GM12892 (cell line): ENCODE results near the gene STRA6.
A peak's percentile ranks its signal among the peaks of the same experiment; 100 is the strongest.

Experiments used
- DNase-seq: peaks from one replicate; pipeline ENCODE4 v3.0.0; 2011; ENCODE audit not compliant: insufficient read length
- FAIRE-seq: peaks from 2 replicates; lab custom pipeline; 2011; peaks lifted over from hg19 to GRCh38; lab: Jason Lieb, UNC
- POLR2A ChIP-seq: IDR thresholded peaks from 2 replicates; pipeline ENCODE4 v1.6.1; 2011; ENCODE audit warnings: low read depth, low read length, control low read depth
- POLR2AphosphoS5 ChIP-seq: IDR thresholded peaks from 2 replicates; pipeline ENCODE4 v1.6.1; 2011; ENCODE audit warnings: low read depth, low read length, control low read depth
- TAF1 ChIP-seq: IDR thresholded peaks from 2 replicates; pipeline ENCODE4 v1.6.1; 2011; ENCODE audit warnings: low read depth, mild to moderate bottlenecking, control low read depth, low read length, borderline replicate concordance

The STRA6 gene

GRCh38 chr15:74188216-74188615 is 14.4 kb downstream of the STRA6 start:
- DNase-seq = no peak
- FAIRE-seq = no peak
- TF ChIP-seq TAF1 (no peak), POLR2AphosphoS5 (no peak), POLR2A (no peak)

GRCh38 chr15:74185710-74186348 is 16.8 kb downstream of the STRA6 start:
- DNase-seq = no peak
- TF ChIP-seq POLR2AphosphoS5 = no peak
- TF ChIP-seq POLR2A = no peak
- no peak for TF ChIP-seq TAF1
- peak; percentile 67 for FAIRE-seq

DNA sequence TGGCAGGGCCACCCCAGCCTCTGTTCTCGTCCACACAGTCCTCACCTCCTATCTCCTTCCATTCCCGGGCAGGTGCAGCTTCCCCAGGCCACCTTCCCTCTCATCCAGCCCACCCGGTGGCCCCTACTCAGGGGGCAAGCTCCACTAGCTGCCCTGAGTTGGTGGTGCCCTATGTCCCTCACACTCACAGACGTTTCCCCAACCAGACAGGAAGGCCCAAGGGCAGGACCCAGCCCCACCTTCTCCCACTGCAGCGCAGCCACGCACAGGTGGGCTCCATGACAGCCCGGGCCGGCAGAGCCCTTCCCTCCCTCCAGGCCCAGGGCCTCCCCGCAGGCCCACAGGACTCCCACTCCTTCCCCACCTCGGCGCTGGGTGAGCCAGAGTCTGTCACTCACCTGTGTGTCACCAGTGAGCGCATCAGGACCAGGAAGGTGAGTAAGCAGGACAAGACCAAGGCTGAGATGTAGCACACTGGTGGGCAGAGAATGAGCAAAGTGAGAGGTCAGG is 17.9 kb downstream of the STRA6 start:
- TF ChIP-seq TAF1 (no peak), POLR2A (no peak), POLR2AphosphoS5 (no peak)
- DNase-seq = no peak
- peak; percentile 17 for FAIRE-seq

GRCh38 chr15:74182131-74182530 is 20.5 kb downstream of the STRA6 start:
- no peak for TF ChIP-seq POLR2A
- no peak for TF ChIP-seq POLR2AphosphoS5
- TF ChIP-seq TAF1 = no peak
- FAIRE-seq (no peak), DNase-seq (no peak)

DNA sequence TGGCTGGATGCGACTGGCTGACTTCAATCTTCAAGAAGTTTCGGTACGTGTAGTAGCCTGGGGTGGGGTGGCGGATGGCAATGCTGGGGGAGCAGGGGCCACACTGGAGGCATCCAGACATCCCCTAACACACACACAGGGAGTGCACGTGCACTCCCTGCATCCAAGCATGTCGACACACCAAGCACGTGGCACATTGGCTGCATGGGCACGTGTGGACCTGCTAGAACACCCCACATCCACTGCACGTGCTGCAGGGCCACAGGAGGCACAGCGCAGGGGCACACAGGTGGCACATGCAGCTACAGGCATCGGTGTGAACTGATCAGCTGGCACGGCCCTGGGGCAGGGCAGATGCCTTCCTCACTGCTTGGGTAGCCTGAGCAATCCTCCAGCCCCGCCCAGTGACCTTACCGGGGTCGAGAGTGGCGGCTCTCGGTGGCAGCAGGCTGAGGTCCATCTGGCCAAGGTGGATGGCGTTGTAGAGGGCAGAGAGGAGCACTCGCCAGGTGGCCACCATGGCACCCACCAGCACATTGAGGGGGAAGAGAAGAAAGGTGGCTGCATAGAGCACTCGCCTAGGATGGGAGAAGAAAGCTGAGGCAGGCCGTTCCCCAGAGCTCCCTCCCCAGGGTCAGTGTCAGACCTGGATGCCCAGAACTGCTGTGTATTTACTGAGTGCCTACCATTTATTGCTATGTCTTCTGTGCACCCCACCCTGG is 21.5 kb downstream of the STRA6 start:
- FAIRE-seq = peak; percentile 70
- no peak for TF ChIP-seq POLR2A
- TF ChIP-seq POLR2AphosphoS5 = no peak
- TF ChIP-seq TAF1 = no peak
- DNase-seq = no peak

DNA sequence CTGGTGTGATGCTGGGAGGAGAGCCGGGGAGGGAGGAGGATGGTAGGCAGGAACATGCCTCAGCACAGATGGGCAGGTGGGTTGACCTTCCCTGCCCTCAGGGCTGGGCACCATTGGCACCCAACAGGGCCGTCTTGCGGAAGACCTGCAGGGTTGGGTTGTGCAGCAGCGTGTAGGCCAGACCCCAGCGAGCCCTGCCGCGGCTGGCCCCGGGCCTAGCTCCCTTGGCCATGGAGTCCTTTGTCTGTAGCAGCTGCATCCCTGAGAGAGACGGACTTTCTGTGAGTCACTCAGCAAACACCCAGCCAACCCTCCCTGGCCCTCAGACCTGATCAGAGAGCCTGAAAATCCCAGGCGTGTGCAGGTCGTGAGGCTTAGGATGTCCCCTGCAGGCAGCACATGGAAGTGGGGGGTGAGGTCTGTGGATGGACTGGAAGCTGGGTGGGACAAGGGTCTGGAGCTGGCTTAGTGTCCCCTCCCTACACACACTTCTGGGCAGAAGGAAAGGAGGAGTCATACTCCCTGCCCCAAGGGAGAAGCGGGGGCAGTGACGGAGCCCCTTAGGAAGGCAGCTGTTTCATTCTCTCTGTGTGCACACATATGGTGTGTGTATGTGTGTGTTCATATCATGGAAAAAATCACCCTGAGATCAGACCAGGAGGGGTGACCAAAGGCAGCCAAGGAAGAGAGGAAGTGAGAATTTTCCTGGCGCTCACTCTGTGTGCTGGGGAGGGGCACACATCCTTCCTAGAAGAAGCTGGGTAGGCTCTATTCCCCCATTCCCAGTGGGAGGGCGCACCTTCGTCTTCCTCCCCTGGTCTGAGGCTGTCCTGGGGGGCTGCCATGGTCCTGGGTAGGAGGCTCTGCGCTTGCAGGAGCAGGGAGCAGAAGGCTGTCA is 22.4 kb downstream of the STRA6 start:
- no peak for FAIRE-seq
- TF ChIP-seq POLR2AphosphoS5 (no peak), TAF1 (no peak), POLR2A (no peak)

DNA sequence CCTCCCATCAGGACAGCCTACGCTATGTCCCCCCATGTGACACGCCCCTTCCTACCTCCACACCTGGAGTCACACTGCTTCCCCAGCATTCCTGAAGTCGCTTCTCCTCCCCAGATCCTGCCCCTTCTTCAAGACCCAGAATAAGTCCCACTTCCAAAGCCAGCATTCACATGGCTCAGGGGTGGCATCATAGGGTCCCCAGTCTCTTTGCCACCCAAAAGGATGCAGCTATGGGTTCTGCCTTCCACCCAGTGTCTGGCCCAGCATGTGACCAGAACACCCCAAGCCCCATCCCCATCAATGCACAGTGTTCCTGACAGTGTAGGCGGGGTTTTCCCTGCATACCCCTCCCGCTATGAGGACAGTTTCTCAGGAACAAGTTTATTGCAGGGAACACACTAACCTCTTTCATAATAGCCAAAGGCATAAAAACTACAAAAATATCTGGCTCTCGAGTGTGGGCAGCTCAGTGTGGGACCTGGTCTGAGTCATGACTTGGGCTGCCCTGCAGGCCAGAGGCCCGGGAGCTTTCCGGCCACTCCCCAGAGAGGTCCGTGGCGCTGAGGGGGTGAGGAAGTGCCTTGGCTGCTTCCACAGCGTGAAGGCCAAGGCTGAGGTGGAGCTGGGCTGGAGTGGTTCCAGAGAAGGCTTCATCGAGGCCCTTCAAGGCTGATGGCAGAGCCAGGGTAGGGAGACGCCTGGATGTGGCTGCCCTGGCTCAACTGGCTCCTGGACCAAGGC is 23.3 kb downstream of the STRA6 start:
- no peak for TF ChIP-seq TAF1
- TF ChIP-seq POLR2A = no peak
- TF ChIP-seq POLR2AphosphoS5 = no peak
- peak; percentile 61 for FAIRE-seq
- no peak for DNase-seq

More for the DNA sequence above, 22.4 kb downstream of the STRA6 start:
- no peak for DNase-seq

GRCh38 chr15:74178326-74179100 is 24.1 kb downstream of the STRA6 start:
- FAIRE-seq = no peak
- DNase-seq = no peak
- TF ChIP-seq POLR2A = no peak
- no peak for TF ChIP-seq TAF1
- no peak for TF ChIP-seq POLR2AphosphoS5

DNA sequence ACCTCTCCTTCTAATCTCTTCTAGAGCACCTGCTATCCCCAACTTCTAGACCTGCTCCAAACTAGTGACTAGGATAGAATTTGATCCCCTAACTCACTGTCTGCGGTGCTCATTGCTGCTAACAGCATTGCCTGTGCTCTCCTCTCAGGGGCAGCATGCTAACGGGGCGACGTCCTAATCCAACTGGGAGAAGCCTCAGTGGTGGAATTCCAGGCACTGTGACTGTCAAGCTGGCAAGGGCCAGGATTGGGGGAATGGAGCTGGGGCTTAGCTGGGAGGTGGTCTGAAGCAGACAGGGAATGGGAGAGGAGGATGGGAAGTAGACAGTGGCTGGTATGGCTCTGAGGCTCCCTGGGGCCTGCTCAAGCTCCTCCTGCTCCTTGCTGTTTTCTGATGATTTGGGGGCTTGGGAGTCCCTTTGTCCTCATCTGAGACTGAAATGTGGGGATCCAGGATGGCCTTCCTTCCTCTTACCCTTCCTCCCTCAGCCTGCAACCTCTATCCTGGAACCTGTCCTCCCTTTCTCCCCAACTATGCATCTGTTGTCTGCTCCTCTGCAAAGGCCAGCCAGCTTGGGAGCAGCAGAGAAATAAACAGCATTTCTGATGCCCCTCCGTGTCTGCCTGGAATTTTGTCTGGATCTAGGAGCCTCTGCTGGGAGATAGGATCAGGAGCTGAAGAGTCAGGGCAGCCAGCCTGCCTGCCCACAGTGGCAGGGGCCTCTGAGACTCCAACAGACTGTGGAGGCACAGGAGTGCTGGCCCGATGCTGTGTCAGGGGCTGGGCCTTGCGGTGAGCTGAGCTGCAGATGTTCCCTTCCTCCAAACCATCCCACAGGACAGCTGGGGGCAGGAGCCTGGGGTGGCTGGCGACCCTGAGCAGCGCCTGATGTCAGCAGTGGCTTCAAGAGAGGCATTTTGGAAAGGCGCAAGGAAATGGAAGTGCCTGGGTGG is 26.0 kb downstream of the STRA6 start:
- TF ChIP-seq POLR2AphosphoS5 = no peak
- TF ChIP-seq TAF1 = no peak
- TF ChIP-seq POLR2A = no peak
- DNase-seq = no peak
- no peak for FAIRE-seq
